GM23338 (cell line): ENCODE measurements around the gene STK17A. TPM values are rescaled to one million over a fixed set of nuclear protein-coding genes. Genes with fewer than 3 reads are reported as not detected.

Source experiments
- ATAC-seq: fragments of 200-7000 bp; cut with Tn5 transposase; 3 replicates; pipeline ENCODE4 v1.9.1; 2020
- DNase-seq: peaks from one replicate; pipeline ENCODE4 v3.0.0-alpha.2; 2015; ENCODE audit warnings: low spot score
- H2AFZ ChIP-seq: fragments of 200-600 bp; sonication (generic); 2 replicates; pipeline ENCODE4 v1.8.0; 2016; ENCODE audit warnings: antibody characterized with exemption, mild to moderate bottlenecking, moderate library complexity
- H3F3A ChIP-seq: fragments of 200-600 bp; sonication (generic); replicated peaks from 2 replicates; pipeline ENCODE4 v1.8.0; 2017; ENCODE audit warnings: antibody characterized with exemption, mixed run types, low read depth
- H3K27ac ChIP-seq: fragments of 200-600 bp; sonication (generic); 2 replicates; pipeline ENCODE4 v1.6.1; 2016; ENCODE audit warnings: low read depth
- H3K27me3 ChIP-seq: fragments of 200-600 bp; sonication (generic); 2 replicates; pipeline ENCODE4 v1.8.0; 2016; ENCODE audit warnings: mild to moderate bottlenecking, mixed run types, moderate library complexity; ENCODE audit not compliant: insufficient read depth
- H3K36me3 ChIP-seq: fragments of 200-600 bp; sonication (generic); 2 replicates; pipeline ENCODE4 v1.8.0; 2016; ENCODE audit warnings: mild to moderate bottlenecking; ENCODE audit not compliant: insufficient read depth
- H3K4me1 ChIP-seq: fragments of 200-600 bp; sonication (generic); 2 replicates; pipeline ENCODE4 v1.8.0; 2016; ENCODE audit warnings: mild to moderate bottlenecking, moderate library complexity; ENCODE audit not compliant: insufficient read depth
- H3K4me2 ChIP-seq: fragments of 200-600 bp; sonication (generic); 2 replicates; pipeline ENCODE4 v1.7.1; 2017; ENCODE audit warnings: mixed run types
- H3K4me3 ChIP-seq: fragments of 200-600 bp; sonication (generic); 2 replicates; pipeline ENCODE4 v1.6.1; 2016; ENCODE audit warnings: mixed run types
- H3K79me2 ChIP-seq: fragments of 200-600 bp; sonication (generic); replicated peaks from 2 replicates; pipeline ENCODE4 v1.8.0; 2017; ENCODE audit warnings: mild to moderate bottlenecking; ENCODE audit not compliant: insufficient read depth
- H3K9me2 ChIP-seq: fragments of 200-600 bp; sonication (generic); 2 replicates; pipeline ENCODE4 v1.8.0; 2017; ENCODE audit not compliant: insufficient read depth
- H4K20me1 ChIP-seq: fragments of 200-600 bp; sonication (generic); replicated peaks from 2 replicates; pipeline ENCODE4 v1.8.0; 2017; ENCODE audit warnings: mild to moderate bottlenecking; ENCODE audit not compliant: insufficient read depth
- H3K27ac Mint-ChIP-seq: 2 replicates; pipeline ENCODE4 v1.8.0; 2020; ENCODE audit warnings: inconsistent platforms, mild to moderate bottlenecking, moderate library complexity, mixed read lengths
- H3K27me3 Mint-ChIP-seq: 3 replicates; pipeline ENCODE4 v1.8.0; 2022; ENCODE audit warnings: low read depth, mild to moderate bottlenecking, moderate library complexity, mixed read lengths, inconsistent platforms; ENCODE audit not compliant: insufficient read depth, poor library complexity
- H3K36me3 Mint-ChIP-seq: 3 replicates; pipeline ENCODE4 v1.8.0; 2021; ENCODE audit warnings: low read depth, mild to moderate bottlenecking, inconsistent platforms, moderate library complexity, mixed read lengths
- H3K4me1 Mint-ChIP-seq: 3 replicates; pipeline ENCODE4 v1.8.0; 2020; ENCODE audit warnings: mild to moderate bottlenecking, inconsistent platforms, mixed read lengths
- H3K4me3 Mint-ChIP-seq: 3 replicates; pipeline ENCODE4 v1.8.0; 2021; ENCODE audit warnings: moderate library complexity, mild to moderate bottlenecking, inconsistent platforms, mixed read lengths
- H3K9me3 Mint-ChIP-seq: 3 replicates; pipeline ENCODE4 v1.8.0; 2020; ENCODE audit warnings: moderate library complexity, mild to moderate bottlenecking, inconsistent platforms, mixed read lengths
- CREB1 ChIP-seq: fragments of 250-450 bp; sonication (Bioruptor Pico); IDR thresholded peaks from 2 replicates; pipeline ENCODE4 v1.5.0; 2020; ENCODE audit warnings: low read depth, mild to moderate bottlenecking, moderate library complexity
- ETS1 ChIP-seq: IDR thresholded peaks from 2 replicates; pipeline ENCODE4 v1.6.1; 2016; ENCODE audit warnings: antibody characterized with exemption
- EZH2 ChIP-seq: fragments of 200-600 bp; sonication (generic); IDR thresholded peaks from one replicate; pipeline ENCODE4 v1.8.0; 2017; ENCODE audit warnings: antibody characterized with exemption, mild to moderate bottlenecking, low read depth; ENCODE audit not compliant: unreplicated experiment
- JUNB ChIP-seq: IDR thresholded peaks from one replicate; pipeline ENCODE4 v1.6.1; 2016; ENCODE audit warnings: antibody characterized with exemption; ENCODE audit not compliant: unreplicated experiment
- NANOG ChIP-seq: IDR thresholded peaks from 2 replicates; pipeline ENCODE4 v1.6.1; 2016; ENCODE audit warnings: antibody characterized with exemption, borderline replicate concordance
- POLR2AphosphoS5 ChIP-seq: IDR thresholded peaks from 2 replicates; pipeline ENCODE4 v1.6.1; 2016; ENCODE audit warnings: antibody characterized with exemption, low read depth
- ZNF114 ChIP-seq: fragments of 250-450 bp; sonication (Bioruptor Pico); IDR thresholded peaks from 2 replicates; pipeline ENCODE4 v1.5.0; 2020; ENCODE audit warnings: mild to moderate bottlenecking, moderate library complexity
- ZNF331 ChIP-seq: fragments of 250-450 bp; sonication (Bioruptor Pico); IDR thresholded peaks from 2 replicates; pipeline ENCODE4 v1.5.0; 2020; ENCODE audit warnings: low read depth, mild to moderate bottlenecking, moderate library complexity
- polyA plus RNA-seq: library from polyadenylated mRNA; unstranded; fragments of >200 nt; fragmentation: Nextera tagmentation; extraction: Ambion mirVana; gene quantifications from 2 replicates; pipeline ENCODE4 v1.2.1, GENCODE V29; 2016
- total RNA-seq: library from RNA; depleted of rRNA; stranded (reverse); fragments of >200 nt; shearing (Covaris generic); gene quantifications from 2 replicates; pipeline ENCODE4 v1.2.3, GENCODE V29; 2014
- TF ChIP-seq, protein P1 (sequence below): fragments of 250-450 bp; sonication (Bioruptor Pico); IDR thresholded peaks from 2 replicates; pipeline ENCODE4 v1.5.0; 2020; ENCODE audit warnings: mild to moderate bottlenecking, moderate library complexity
- TF ChIP-seq, protein P2 (sequence below), 2 experiments: fragments of 200-600 bp in 1 of 2; sonication (generic) in 1 of 2; conservative IDR thresholded peaks; 2 replicates each; pipeline versions ENCODE4 v1.5.1 to v1.6.1; 2016 to 2017; ENCODE audit warnings: antibody characterized with exemption in 2 of 2, low read depth in 2 of 2, mild to moderate bottlenecking in 2 of 2, moderate library complexity in 1 of 2

Gene STK17A
- total and polyA plus RNA-seq, 2 experiments from 2014 or later, result 21.2 to 21.8 TPM

DNA sequence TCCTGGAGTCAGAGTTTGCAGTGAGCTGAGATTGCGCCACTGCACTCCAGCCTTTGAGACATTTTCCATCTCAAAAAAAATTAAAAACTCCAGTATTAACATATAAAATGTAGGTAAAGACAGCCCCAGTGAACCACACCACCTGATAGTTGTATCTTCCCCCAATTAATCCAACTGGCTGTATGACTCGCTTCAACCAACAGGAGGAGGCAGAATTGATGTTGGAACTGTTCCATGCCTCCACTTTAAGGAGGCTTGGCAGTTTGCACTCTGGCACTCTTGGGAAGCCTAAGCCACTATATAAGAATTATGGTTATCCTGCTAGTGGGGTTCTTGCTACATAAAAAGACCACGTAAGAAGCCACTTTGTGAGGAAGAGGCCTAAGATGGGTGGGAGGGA is 72.7 kb downstream of the STK17A start:
- no peaks in the 10 kb centered on the region for H3K27me3 ChIP-seq

DNA sequence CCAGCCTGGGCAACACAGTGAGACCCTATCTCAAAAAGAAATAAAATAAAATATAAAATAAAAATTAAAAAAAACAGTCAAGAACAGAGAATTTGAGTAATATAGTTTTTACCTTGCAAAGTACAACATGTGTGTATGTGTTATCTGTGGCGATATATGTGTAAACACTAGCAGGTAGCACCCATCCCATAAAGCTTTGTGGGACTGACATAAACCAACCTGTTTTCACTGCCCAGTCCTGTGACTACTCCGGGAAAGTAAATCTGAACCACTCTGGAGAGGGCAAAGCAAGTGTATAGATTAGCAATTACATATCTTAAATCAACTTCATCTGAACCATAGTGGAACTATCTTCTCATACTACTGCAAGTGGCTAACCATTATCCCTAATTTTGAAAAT is 74.1 kb downstream of the STK17A start:
- Histone ChIP-seq H3F3A (no peaks in the 10 kb centered on the region), H3K4me3 (no peak overlapping the region), H3K9me2 (no peaks in the 10 kb centered on the region), H3K27me3 (no peaks in the 10 kb centered on the region), H3K4me2 (no peak overlapping the region), H4K20me1 (no peaks in the 10 kb centered on the region; the same call in 1 of the 2 replicates), H3K27ac (no peak overlapping the region), H3K36me3 (no peaks in the 10 kb centered on the region), H3K4me1 (peaks cover 49% of the 10 kb centered on the region), H3K79me2 (peaks cover 91% of the 10 kb centered on the region), H2AFZ (no peak overlapping the region)
- DNase-seq, result no peak
- Mint-ChIP-seq H3K9me3 (no peaks in the 10 kb centered on the region), H3K4me3 (no peak overlapping the region), H3K36me3 (peaks cover 22% of the 10 kb centered on the region; the same call in 2 of the 3 replicates), H3K27me3 (peaks cover 3% of the 10 kb centered on the region), H3K4me1 (peaks cover 45% of the 10 kb centered on the region), H3K27ac (no peak overlapping the region)
- ATAC-seq, result no peak
- TF ChIP-seq ZNF114 (CRISPR knock-in tag) (no peak), JUNB (no peak), ZNF331 (CRISPR knock-in tag) (no peak), POLR2AphosphoS5 (no peak), NANOG (no peak), EZH2 (no peak), ETS1 (no peak)
- TF ChIP-seq, protein P1, sequence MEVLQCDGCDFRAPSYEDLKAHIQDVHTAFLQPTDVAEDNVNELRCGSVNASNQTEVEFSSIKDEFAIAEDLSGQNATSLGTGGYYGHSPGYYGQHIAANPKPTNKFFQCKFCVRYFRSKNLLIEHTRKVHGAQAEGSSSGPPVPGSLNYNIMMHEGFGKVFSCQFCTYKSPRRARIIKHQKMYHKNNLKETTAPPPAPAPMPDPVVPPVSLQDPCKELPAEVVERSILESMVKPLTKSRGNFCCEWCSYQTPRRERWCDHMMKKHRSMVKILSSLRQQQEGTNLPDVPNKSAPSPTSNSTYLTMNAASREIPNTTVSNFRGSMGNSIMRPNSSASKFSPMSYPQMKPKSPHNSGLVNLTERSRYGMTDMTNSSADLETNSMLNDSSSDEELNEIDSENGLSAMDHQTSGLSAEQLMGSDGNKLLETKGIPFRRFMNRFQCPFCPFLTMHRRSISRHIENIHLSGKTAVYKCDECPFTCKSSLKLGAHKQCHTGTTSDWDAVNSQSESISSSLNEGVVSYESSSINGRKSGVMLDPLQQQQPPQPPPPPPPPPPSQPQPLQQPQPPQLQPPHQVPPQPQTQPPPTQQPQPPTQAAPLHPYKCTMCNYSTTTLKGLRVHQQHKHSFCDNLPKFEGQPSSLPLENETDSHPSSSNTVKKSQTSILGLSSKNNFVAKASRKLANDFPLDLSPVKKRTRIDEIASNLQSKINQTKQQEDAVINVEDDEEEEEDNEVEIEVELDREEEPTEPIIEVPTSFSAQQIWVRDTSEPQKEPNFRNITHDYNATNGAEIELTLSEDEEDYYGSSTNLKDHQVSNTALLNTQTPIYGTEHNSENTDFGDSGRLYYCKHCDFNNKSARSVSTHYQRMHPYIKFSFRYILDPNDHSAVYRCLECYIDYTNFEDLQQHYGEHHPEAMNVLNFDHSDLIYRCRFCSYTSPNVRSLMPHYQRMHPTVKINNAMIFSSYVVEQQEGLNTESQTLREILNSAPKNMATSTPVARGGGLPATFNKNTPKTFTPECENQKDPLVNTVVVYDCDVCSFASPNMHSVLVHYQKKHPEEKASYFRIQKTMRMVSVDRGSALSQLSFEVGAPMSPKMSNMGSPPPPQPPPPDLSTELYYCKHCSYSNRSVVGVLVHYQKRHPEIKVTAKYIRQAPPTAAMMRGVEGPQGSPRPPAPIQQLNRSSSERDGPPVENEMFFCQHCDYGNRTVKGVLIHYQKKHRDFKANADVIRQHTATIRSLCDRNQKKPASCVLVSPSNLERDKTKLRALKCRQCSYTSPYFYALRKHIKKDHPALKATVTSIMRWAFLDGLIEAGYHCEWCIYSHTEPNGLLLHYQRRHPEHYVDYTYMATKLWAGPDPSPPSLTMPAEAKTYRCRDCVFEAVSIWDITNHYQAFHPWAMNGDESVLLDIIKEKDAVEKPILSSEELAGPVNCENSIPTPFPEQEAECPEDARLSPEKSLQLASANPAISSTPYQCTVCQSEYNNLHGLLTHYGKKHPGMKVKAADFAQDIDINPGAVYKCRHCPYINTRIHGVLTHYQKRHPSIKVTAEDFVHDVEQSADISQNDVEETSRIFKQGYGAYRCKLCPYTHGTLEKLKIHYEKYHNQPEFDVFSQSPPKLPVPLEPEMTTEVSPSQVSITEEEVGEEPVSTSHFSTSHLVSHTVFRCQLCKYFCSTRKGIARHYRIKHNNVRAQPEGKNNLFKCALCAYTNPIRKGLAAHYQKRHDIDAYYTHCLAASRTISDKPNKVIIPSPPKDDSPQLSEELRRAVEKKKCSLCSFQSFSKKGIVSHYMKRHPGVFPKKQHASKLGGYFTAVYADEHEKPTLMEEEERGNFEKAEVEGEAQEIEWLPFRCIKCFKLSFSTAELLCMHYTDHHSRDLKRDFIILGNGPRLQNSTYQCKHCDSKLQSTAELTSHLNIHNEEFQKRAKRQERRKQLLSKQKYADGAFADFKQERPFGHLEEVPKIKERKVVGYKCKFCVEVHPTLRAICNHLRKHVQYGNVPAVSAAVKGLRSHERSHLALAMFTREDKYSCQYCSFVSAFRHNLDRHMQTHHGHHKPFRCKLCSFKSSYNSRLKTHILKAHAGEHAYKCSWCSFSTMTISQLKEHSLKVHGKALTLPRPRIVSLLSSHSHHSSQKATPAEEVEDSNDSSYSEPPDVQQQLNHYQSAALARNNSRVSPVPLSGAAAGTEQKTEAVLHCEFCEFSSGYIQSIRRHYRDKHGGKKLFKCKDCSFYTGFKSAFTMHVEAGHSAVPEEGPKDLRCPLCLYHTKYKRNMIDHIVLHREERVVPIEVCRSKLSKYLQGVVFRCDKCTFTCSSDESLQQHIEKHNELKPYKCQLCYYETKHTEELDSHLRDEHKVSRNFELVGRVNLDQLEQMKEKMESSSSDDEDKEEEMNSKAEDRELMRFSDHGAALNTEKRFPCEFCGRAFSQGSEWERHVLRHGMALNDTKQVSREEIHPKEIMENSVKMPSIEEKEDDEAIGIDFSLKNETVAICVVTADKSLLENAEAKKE (CRISPR knock-in tag), result no peak
- TF ChIP-seq, protein P2, sequence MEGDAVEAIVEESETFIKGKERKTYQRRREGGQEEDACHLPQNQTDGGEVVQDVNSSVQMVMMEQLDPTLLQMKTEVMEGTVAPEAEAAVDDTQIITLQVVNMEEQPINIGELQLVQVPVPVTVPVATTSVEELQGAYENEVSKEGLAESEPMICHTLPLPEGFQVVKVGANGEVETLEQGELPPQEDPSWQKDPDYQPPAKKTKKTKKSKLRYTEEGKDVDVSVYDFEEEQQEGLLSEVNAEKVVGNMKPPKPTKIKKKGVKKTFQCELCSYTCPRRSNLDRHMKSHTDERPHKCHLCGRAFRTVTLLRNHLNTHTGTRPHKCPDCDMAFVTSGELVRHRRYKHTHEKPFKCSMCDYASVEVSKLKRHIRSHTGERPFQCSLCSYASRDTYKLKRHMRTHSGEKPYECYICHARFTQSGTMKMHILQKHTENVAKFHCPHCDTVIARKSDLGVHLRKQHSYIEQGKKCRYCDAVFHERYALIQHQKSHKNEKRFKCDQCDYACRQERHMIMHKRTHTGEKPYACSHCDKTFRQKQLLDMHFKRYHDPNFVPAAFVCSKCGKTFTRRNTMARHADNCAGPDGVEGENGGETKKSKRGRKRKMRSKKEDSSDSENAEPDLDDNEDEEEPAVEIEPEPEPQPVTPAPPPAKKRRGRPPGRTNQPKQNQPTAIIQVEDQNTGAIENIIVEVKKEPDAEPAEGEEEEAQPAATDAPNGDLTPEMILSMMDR (conservative IDR thresholded peaks at IDR 0.05; ENCODE audit: low read depth in 2 of 2), result no peak

More for the DNA sequence above, 72.7 kb downstream of the STK17A start:
- H3K9me3 Mint-ChIP-seq, result no peaks in the 10 kb centered on the region
- H4K20me1 ChIP-seq, result no peaks in the 10 kb centered on the region; the same call in 1 of the 2 replicates
- peaks cover 50% of the 10 kb centered on the region for H3K4me1 Mint-ChIP-seq
- peaks cover 79% of the 10 kb centered on the region for H3K79me2 ChIP-seq
- no peaks in the 10 kb centered on the region for H3F3A ChIP-seq
- H3K27ac ChIP-seq, result no peak overlapping the region
- ATAC-seq (no peak), DNase-seq (no peak)
- H3K4me3 Mint-ChIP-seq, result no peak overlapping the region
- TF ChIP-seq, protein P2 (conservative IDR thresholded peaks at IDR 0.05; ENCODE audit: low read depth in 2 of 2), result peak; percentile 4 to 28; a peak in 1 of 4 replicates
- TF ChIP-seq CREB1 (CRISPR knock-in tag), result no peak
- no peak overlapping the region for H2AFZ ChIP-seq
- H3K9me2 ChIP-seq, result no peaks in the 10 kb centered on the region
- H3K27me3 Mint-ChIP-seq, result peaks cover 3% of the 10 kb centered on the region
- no peak overlapping the region for H3K4me2 ChIP-seq
- H3K27ac Mint-ChIP-seq, result no peak overlapping the region
- H3K4me1 ChIP-seq, result peaks cover 54% of the 10 kb centered on the region
- no peak overlapping the region for H3K4me3 ChIP-seq
- peaks cover 23% of the 10 kb centered on the region; the same call in 2 of the 3 replicates for H3K36me3 Mint-ChIP-seq
- no peaks in the 10 kb centered on the region for H3K36me3 ChIP-seq
